Stomach (tissue), 9 donors: ENCODE measurements around the gene FAP. TPM values are rescaled to one million over a fixed set of nuclear protein-coding genes. Genes with fewer than 3 reads are reported as not detected.

Source experiments
- DNase-seq, 2 donors: peaks; one replicate each; pipeline versions ENCODE4 v3.0.0 to v3.0.0-alpha.2; 2013 to 2019
- H3K27ac ChIP-seq, 5 donors: fragments of 200-600 bp in 4 of 5; sonication (generic) in 4 of 5; one replicate each; pipeline ENCODE4 v1.5.1; 2013 to 2019; ENCODE audit warnings: mild to moderate bottlenecking in 1 of 5, moderate library complexity in 1 of 5
- H3K27me3 ChIP-seq, 3 donors: fragments of 200-600 bp; sonication (generic); one replicate each; pipeline ENCODE4 v1.5.1; 2017 to 2019; ENCODE audit warnings: mixed run types in 1 of 3
- H3K36me3 ChIP-seq, 4 donors: fragments of 200-600 bp; sonication (generic); 1 replicate in 3 of 4; 2 replicates in 1 of 4; pipeline ENCODE4 v1.5.1; 2016 to 2019
- H3K4me1 ChIP-seq, 4 donors: fragments of 200-600 bp; sonication (generic); one replicate each; pipeline ENCODE4 v1.5.1; 2016 to 2019
- H3K4me3 ChIP-seq, 4 donors: fragments of 200-600 bp; sonication (generic) in 3 of 4; one replicate each; pipeline ENCODE4 v1.5.1; 2016 to 2019; ENCODE audit warnings: mild to moderate bottlenecking in 1 of 4
- H3K9me3 ChIP-seq, 4 donors: fragments of 200-600 bp; sonication (generic); one replicate each; pipeline ENCODE4 v1.5.1; 2016 to 2019
- CTCF ChIP-seq, 7 experiments: fragments of 450-650 bp in 4 of 7; fragments of 200-600 bp in 3 of 7; sonication (generic) in 3 of 7; IDR thresholded peaks; one replicate each; pipeline ENCODE4 v1.5.1; 2016 to 2019; ENCODE audit warnings: antibody characterized with exemption in 7 of 7, control low read depth in 2 of 7, mild to moderate bottlenecking in 1 of 7
- EP300 ChIP-seq: sonication (generic); formaldehyde crosslinking; IDR thresholded peaks from one replicate; pipeline ENCODE4 v1.6.1; 2017; ENCODE audit warnings: antibody characterized with exemption
- POLR2A ChIP-seq, 4 donors: fragments of 450-650 bp; IDR thresholded peaks; one replicate each; pipeline ENCODE4 v1.6.1; 2016; ENCODE audit warnings: antibody characterized with exemption in 4 of 4, control low read depth in 2 of 4, mild to moderate bottlenecking in 1 of 4, moderate library complexity in 1 of 4
- POLR2AphosphoS5 ChIP-seq, 3 donors: sonication (generic); formaldehyde crosslinking; IDR thresholded peaks; one replicate each; pipeline ENCODE4 v1.6.1; 2016; ENCODE audit warnings: antibody characterized with exemption in 3 of 3
- WGBS, 5 donors: extraction: QIAGEN DNeasy Blood & Tissue Kit in 3 of 5; methylation state at CpG; one replicate each; pipeline versions ENCODE4 v1.1.5 to v1.1.7; 2013 to 2018; 5-methylcytosine and 5-hydroxymethylcytosine counted together
- intact Hi-C: fragments of 100-400 bp; cut with DNase I; formaldehyde crosslinking; loops from one replicate; pipeline ENCODE4 v1.15.1; 2023; ENCODE audit warnings: low total_unique reads
- polyA plus RNA-seq, 3 donors: library from polyadenylated mRNA; stranded (reverse); fragments of 200-250 nt; gene quantifications; one replicate each; pipeline ENCODE4 v1.2.3, GENCODE V29; 2013
- total RNA-seq, 5 donors: library from RNA; depleted of rRNA; stranded (reverse); fragments of >200 nt; gene quantifications; one replicate each; pipeline versions ENCODE4 v1.1.0 to v1.2.3, GENCODE V29; 2014 to 2016
- donor health status: healthy with polysubstance abuse.
- donor health status: Bipolar disorder and iron deficiency.
- donor health status: healthy.

The FAP gene
- total and polyA plus RNA-seq, 8 donors, result 0.87 to 15.1 (median 3.8) TPM; not detected in 2

DNA sequence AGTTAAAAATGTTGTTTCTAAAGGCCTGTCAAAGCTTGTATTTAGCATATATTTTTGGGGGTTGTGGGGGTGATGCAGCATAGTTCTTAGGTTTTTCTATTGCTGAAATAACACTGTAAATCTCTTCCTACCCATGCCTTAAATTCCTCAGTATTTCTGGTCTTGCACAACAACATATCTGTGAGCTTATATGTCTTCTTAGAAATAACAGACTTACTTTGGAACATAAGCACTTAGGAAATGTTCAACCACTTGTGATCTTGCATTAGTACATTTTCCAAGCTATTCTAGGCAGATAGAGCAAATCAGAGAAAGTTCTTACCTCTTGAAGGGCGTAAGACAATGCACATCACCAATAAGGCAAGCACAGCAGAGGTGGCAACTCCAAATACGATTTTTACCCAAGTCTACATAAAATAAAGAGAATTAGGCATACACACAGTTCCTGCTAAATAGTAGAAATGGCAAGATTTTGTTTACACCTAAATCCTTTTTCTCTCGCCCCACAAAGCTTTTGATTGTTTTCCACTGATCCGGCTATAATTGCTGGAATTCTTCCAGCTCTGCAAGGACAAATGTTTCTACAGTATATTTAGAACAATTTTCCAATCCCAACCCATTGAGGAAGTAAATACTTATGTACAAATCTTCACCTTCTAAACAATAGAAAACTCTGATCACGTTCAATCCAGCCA is 512 bp downstream of the FAP start:
- no peaks in the 10 kb centered on the region for H3K9me3 ChIP-seq
- intact Hi-C loops, result no loop called here
- peak overlapping the region in 2 of 4 donors; percentile 8 to 15 for H3K4me3 ChIP-seq
- TF ChIP-seq POLR2AphosphoS5 (IDR thresholded peaks at IDR 0.05) (peak in 2 of 3 donors; percentile 6 to 7), CTCF (IDR thresholded peaks at IDR 0.05) (no peak), EP300 (no peak), POLR2A (IDR thresholded peaks at IDR 0.05) (no peak)
- H3K4me1 ChIP-seq, result peaks cover 0 to 33% (median 23%) of the 10 kb centered on the region in 4 donors
- peak in 1 of 2 donors; percentile 16 for DNase-seq
- no peaks in the 10 kb centered on the region for H3K27me3 ChIP-seq
- no peaks in the 10 kb centered on the region for H3K36me3 ChIP-seq
- H3K27ac ChIP-seq, result peak overlapping the region in 3 of 5 donors; percentile 42 to 75 (median 69)
- 27 to 47% (median 38%) methylated on average over 5 of the region's 5 CpGs for WGBS, 5 donors

DNA sequence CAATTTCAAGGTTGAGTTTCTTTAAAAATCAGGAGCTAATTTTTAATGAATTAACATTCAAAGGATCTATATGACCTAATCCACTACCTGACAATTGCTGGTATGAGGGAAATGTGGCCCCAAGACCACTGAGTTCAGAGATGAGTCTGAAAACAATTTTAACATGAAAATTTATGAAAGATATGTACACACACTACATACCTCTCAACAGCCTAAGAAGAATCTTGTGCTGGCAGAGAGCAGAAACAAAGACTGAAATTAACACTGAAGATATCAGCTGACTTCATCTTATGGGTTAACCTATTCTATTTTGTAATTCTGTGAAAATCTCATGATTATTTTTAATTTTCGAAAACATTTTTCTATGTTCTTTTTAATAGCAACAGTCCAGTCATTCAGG is 1.7 kb downstream of the FAP start:
- Histone ChIP-seq H3K27me3 (no peaks in the 10 kb centered on the region), H3K36me3 (no peaks in the 10 kb centered on the region), H3K4me1 (peaks cover 0 to 33% (median 23%) of the 10 kb centered on the region in 4 donors), H3K9me3 (no peaks in the 10 kb centered on the region), H3K27ac (no peak overlapping the region), H3K4me3 (no peak overlapping the region)
- TF ChIP-seq POLR2A (IDR thresholded peaks at IDR 0.05) (no peak), CTCF (IDR thresholded peaks at IDR 0.05) (no peak), EP300 (no peak), POLR2AphosphoS5 (IDR thresholded peaks at IDR 0.05) (no peak)
- WGBS, 5 donors, result 85 to 96% (median 92%) methylated on average over 1 of the region's 1 CpG
- DNase-seq, result no peak
- intact Hi-C loops, result no loop called here

- no peaks in the 10 kb centered on the region for H3K36me3 ChIP-seq
- H3K4me3 ChIP-seq, result no peak overlapping the region
- TF ChIP-seq CTCF (IDR thresholded peaks at IDR 0.05) (no peak), POLR2AphosphoS5 (IDR thresholded peaks at IDR 0.05) (no peak), EP300 (no peak), POLR2A (IDR thresholded peaks at IDR 0.05) (no peak)
- intact Hi-C loops, result no loop called here
- WGBS, 5 donors, result 95 to 98% (median 97%) methylated on average over 20 to 38 of the region's 38 CpGs
- no peaks in the 10 kb centered on the region for H3K4me1 ChIP-seq
- DNase-seq, result no peak
- H3K27me3 ChIP-seq, result no peaks in the 10 kb centered on the region
- H3K9me3 ChIP-seq, result no peaks in the 10 kb centered on the region
- H3K27ac ChIP-seq, result no peak overlapping the region
Measured at GRCh38 chr2:162234620-162235462, 8.4 kb downstream of the FAP start.

DNA sequence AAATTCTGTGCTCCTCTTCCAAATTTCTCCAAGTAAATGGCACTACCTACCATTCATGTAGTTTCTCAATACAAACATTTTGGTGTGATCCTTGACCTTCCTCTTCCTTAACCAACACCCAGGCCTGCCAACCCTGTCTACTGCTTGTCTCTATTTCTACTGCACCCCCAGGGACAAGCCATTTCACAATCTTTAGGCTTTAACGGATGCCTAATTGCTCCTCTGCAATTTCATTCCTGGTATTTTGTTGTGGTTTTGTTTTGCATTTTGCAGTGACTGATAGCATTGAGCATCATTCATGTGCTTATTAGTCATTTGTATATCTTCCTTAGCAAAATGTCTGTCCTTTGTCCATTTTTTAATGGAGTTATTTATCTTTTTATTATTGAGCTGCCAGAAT is 10.0 kb downstream of the FAP start:
- no peaks in the 10 kb centered on the region for H3K9me3 ChIP-seq
- intact Hi-C loops, result no loop called here
- no peaks in the 10 kb centered on the region for H3K4me1 ChIP-seq
- no peak overlapping the region for H3K4me3 ChIP-seq
- no peak for TF ChIP-seq POLR2AphosphoS5 (IDR thresholded peaks at IDR 0.05)
- no peak for TF ChIP-seq CTCF (IDR thresholded peaks at IDR 0.05)
- TF ChIP-seq POLR2A (IDR thresholded peaks at IDR 0.05), result no peak
- no peak for TF ChIP-seq EP300
- DNase-seq, result no peak
- H3K27me3 ChIP-seq, result no peaks in the 10 kb centered on the region
- no peak overlapping the region for H3K27ac ChIP-seq
- WGBS, 5 donors, result 65 to 79% (median 77%) methylated on average over 1 of the region's 1 CpG
- no peaks in the 10 kb centered on the region for H3K36me3 ChIP-seq
